Stimulated activated CD8-positive, alpha-beta memory T cell treated with anti-CD3 and anti-CD28 coated beads, Interleukin-15, amount 100 ng/mL, for 24 hours (primary cell): ENCODE measurements around the gene OLFM1.

Experiments used
- DNase-seq: peaks from one replicate; pipeline ENCODE4 v3.0.0-alpha.2; 2020; ENCODE audit warnings: low read depth

The OLFM1 gene

DNA sequence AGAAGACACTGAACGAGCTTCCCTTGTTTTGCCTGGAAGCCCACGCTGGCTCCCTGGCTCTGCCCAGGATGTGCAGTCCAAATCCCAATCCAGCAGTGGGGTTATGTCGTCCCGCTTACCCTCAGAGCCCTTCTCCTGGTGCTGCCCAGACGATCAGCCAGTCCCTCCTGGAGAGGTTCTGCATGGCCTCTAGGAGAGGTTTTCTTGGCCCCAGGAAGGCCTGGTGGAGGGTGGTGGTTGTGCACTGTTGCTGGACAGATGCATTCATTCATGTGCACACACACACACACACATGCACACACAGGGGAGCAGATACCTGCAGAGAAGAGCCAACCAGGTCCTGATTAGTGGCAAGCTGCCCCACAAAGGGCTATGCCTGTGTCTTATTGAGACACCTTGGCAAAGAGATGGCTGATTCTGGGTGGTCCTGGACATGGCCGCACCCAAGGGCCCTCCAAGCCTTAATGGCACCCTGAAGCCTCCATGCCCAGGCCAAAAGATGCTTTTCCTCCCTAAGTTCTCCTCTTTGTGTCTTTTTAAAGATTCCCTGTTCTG, 10.5 kb upstream of the OLFM1 start:
- DNase-seq = no peak

DNA sequence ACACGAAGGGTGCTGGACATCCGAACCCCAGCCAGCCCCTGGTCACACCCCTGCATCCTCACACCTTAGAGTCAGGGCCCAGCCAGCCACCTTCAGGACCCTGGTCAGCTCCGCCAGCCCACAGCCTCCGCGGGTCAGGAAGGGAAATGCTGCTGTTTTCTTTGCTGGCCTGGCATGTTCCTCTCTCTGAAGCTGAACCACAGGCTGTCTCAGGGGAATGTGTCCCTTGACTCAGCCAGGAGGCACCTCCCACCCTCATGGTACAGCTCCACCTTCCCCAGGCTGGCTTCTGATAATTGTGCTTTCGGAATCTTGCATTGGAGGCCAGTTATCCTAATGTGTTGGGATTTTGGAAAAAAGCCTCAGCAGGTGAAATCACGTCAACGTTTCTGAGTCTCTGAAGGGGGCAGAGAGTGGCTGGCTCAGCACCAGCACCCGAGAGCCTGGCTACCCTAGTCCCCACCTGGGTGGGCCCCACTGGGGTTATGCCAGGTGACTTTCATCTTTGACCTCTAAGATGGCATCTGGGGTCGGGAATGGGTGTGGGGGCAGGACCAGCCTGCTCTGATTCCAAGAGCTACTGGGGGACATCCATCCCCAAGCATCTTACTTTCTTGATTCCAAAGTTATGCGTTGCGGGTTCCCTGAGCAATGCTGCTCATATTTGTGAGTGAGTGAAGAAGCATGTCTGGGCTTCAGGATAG, 9.8 kb upstream of the OLFM1 start:
- no peak for DNase-seq

GRCh38 chr9:135078361-135078821, 9.1 kb upstream of the OLFM1 start:
- no peak for DNase-seq

- DNase-seq = no peak
Measured at GRCh38 chr9:135079018-135079417, 8.4 kb upstream of the OLFM1 start.

- no peak for DNase-seq
Measured at GRCh38 chr9:135079676-135080075, 7.8 kb upstream of the OLFM1 start.

DNA sequence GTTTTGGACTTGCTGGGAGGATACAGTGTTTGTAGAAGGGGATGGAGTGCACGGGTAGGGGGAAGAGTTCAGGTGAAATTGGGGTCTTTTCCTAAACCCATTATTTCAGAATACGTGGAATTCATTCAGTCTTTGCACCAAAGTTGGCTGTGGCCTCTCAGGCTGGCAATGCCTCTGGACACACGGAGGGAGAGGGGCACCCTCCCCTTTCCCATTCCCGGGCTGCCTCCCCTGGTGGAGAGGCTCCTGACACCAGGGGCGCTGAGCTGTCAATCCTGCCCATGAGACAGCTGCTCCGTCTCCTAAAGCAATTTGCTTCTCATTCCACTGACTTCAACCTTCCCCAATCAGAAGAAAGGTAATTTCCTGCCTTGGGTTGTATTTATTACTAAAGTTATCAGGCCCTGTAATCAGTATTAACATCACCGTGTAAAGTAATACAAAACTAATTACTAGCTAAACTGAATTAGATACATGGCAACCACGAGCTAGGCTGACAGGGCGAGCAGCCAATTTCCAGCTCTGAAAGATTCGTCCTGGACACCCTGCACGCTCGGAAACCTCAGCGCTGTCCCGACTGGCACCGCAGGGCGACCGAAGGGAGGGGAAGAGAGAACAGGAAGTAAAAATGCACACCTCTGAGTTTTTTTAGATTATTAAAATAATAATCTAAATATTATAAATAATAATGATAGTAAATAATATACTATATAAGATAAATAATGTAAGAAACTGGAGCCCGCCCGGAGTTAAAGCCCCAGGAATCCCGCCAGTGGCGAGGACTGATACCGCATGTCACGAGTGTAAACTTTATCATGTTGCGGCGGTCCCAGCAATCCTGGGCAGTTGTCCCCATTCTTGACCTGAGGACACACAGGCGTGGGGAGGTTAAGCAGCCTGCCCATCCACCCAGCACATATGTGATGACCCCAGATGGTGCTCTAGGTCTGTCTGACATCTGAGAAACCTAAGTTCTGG, 6.9 kb upstream of the OLFM1 start:
- DNase-seq = no peak

DNA sequence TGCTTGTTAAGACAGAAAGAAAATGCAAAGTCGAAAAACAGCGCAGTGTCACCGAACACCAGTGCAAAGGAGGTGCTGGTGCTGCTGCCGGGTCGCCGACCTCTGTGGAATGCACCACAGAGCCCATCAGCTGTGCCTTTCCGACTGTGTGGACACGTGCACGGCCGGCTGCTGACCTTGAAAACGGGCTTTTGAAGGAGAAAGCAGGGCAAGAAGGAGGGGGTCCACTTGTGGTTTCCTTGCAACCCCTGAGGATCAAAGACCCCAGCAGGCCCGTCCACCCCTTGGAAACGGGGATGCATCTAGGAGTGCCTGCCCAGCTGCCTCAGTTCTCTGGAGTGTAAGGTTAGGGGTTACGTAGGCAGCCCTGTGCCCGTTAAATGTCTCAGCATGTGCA, 6.2 kb upstream of the OLFM1 start:
- DNase-seq = no peak

DNA sequence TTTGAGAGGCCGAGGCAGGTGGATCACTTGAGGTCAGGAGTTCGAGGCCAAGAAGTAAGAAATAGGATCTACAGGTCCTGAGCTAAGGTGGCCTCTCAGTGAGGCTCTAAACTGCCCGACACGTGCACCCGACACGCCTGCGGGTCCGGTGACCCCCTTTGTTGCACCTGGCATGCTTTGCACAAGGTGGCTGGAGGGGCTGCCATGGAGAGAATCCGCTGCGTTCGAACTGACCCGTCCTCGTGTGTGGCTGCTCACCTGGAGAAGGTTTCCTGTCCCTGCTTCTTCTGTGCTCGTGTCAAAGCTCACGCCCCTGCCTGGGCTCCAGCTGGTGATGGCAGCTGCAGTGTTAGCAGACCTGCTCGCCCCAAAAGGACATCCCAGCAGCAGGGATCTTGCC, 5.7 kb upstream of the OLFM1 start:
- no peak for DNase-seq

GRCh38 chr9:135082536-135082935, 4.9 kb upstream of the OLFM1 start:
- no peak for DNase-seq

- no peak for DNase-seq
Measured at GRCh38 chr9:135083241-135083810, 4.1 kb upstream of the OLFM1 start.

- no peak for DNase-seq
Measured at GRCh38 chr9:135083831-135084230, 3.6 kb upstream of the OLFM1 start.

- no peak for DNase-seq
Measured at GRCh38 chr9:135084262-135084661, 3.2 kb upstream of the OLFM1 start.

DNA sequence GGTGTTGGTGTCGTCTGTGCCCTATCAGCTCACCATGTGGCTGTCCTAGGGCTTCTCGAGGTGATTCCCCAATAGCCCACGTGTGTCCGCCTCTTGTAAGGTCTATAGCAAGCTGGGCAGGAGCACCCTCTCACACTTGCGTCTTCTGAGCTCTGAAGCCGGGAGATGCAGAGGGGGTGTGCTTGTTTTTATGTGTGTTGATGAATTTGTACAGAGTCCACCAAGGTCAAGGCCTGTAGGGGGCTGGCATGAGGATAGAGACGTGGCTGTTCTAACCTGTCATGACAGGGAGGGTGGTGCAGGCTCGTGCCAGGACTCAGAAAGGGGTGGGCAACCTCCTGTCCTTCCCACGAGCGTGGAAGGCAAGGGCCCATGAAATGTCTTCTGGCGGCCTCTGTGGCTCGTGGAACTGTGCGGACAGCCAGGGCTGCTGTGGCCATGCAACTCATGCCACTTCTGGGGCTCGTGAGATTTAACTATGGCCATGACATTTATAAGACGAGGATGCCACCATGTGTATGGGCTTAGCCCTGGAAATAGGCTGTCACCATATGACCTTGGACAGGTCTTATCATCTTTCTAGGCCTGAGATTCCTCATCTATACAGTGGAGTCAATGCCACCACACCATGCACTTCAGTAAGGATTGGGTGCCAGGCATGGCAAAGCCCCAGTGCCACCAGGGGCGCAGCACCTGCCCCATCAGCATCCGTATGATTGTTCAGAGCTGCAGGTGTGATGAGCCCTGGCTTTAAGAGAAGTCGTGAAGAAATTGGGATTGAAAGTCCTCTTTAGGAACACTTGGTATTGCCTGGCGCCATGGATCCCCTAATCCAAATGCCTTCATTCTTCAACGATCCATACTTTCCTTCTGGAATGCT, 2.3 kb upstream of the OLFM1 start:
- no peak for DNase-seq

GRCh38 chr9:135085830-135086546, 1.5 kb upstream of the OLFM1 start:
- no peak for DNase-seq

- no peak for DNase-seq
Measured at GRCh38 chr9:135086597-135087488, 625 bp upstream of the OLFM1 start.

DNA sequence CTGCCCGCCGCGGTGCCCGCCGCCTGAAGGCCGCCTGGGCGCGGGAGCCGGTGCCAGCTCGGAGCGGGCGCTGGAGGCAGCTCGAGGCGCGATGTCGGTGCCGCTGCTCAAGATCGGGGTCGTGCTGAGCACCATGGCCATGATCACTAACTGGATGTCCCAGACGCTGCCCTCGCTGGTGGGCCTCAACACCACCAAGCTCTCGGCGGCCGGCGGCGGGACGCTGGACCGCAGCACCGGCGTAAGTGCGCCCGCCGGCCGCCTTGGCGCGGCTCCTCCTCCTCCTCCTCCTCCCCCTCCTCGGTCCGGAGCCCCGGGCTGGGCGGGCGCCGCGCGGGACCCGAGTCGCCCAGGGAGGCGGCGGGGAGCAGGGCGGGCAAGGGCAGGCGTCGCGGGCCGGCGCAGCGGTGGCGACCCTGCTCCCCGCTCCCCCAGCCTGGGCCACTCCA, 455 bp downstream of the OLFM1 start:
- DNase-seq = no peak

DNA sequence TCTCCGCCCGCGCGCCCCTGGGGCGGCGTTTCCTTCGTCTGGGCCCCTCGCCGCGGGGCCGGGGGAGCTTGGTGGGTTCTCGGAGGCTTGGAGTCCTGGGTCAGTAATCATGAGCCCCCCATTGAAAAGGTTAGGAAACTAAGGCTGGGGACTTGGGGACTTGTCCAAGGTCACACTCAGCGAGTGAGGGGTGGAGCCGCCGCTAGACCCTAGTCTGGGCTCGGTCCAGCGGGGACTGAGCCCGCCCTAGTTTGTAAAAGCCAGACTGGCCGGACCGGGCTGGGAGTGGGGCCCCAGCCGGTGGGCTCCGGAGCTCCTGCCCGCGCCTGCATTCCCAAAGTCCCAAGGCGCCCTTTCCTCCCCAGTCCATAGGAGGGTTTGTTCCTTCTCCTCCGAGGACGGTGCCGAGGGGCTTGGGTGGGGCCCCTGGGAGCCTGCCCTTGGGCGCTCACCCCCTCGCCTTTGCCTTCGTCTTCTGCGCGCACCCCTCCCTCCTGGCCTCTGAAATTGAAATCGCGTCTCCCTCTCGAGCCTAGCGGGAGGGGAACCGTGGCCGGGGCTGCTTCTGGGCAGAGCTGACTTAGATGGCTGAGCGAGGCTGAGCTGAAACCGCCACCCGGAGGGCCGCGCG, 995 bp downstream of the OLFM1 start:
- no peak for DNase-seq

- DNase-seq = no peak
Measured at GRCh38 chr9:135088979-135089847, 1.7 kb downstream of the OLFM1 start.
